ENCODE data around the gene CLCN1. TPM values are rescaled to one million over a fixed set of nuclear protein-coding genes. Genes with fewer than 3 reads are reported as not detected.
A peak's percentile ranks its signal among the peaks of the same experiment; 100 is the strongest.
"Not testable (repeated sequence)": the region's sequence is repeated elsewhere in the genome, so short reads cannot be mapped to it uniquely, and the experiment has no call there.

Gene CLCN1
- total RNA-seq, 2 experiments from 2014 or later = not detected

DNA sequence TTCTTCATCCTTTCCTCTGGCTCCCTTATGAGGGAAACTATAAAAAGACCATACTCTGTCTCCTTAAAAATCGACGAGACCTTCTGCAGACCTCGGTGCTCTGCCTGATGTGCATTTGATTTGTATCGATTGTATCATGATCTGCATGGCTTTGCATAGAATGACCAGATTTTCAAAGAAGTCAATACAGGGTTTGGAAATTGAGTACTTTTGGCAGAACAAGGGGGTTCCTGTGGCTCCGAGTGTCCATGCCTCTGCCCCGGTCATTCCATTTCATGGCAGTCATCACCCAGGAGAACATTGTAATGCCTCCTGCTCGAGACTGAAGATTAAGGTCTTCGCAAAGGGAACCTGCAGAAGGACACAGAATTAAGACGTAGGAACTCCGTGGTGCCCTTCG, 27.1 kb upstream of the CLCN1 start:
- CTCF ChIA-PET (ENCODE audit: unreplicated experiment) = no interaction called here
- peaks cover 6% of the 10 kb centered on the region; the same call in 1 of the 2 replicates for H4K20me1 ChIP-seq (ENCODE audit: insufficient read depth, low read length)
- peak; percentile 19 for DNase-seq (ENCODE audit: low spot score)
- peaks cover 53% of the 10 kb centered on the region for H3K36me3 ChIP-seq (ENCODE audit: insufficient read depth, low read length)
- H3K4me3 ChIP-seq (ENCODE audit: low read depth, low read length, poor library complexity, severe bottlenecking) = peak overlapping the region; percentile 95
- BruUV-seq (replicated peaks) = TSS peak; percentile 70
- H3K4me2 ChIP-seq (ENCODE audit: low read length) = peak overlapping the region; percentile 88
- H3K9me2 ChIP-seq (ENCODE audit: insufficient read depth, low read length) = no peaks in the 10 kb centered on the region
- peaks cover 33% of the 10 kb centered on the region for H3K79me2 ChIP-seq (ENCODE audit: insufficient read depth, low read depth, low read length)
- POLR2A ChIA-PET = interaction anchor here (0.5 to 1.2 kb wide), 5 partner anchors 9 to 1312 kb away, joined by 3 to 8 read pairs (median 6); no protein-coding TSS in a partner anchor
- H2AFZ ChIP-seq (ENCODE audit: low read length) = peak overlapping the region; percentile 36; the same call in 1 of the 2 replicates
- TF ChIP-seq EZH2phosphoT487 (IDR thresholded peaks at IDR 0.05; ENCODE audit: borderline replicate concordance, low read depth, low read length) = no peak
- TF ChIP-seq, protein P1, sequence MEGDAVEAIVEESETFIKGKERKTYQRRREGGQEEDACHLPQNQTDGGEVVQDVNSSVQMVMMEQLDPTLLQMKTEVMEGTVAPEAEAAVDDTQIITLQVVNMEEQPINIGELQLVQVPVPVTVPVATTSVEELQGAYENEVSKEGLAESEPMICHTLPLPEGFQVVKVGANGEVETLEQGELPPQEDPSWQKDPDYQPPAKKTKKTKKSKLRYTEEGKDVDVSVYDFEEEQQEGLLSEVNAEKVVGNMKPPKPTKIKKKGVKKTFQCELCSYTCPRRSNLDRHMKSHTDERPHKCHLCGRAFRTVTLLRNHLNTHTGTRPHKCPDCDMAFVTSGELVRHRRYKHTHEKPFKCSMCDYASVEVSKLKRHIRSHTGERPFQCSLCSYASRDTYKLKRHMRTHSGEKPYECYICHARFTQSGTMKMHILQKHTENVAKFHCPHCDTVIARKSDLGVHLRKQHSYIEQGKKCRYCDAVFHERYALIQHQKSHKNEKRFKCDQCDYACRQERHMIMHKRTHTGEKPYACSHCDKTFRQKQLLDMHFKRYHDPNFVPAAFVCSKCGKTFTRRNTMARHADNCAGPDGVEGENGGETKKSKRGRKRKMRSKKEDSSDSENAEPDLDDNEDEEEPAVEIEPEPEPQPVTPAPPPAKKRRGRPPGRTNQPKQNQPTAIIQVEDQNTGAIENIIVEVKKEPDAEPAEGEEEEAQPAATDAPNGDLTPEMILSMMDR (conservative IDR thresholded peaks at IDR 0.05; ENCODE audit: low read length) = no peak
- H3K9me3 ChIP-seq (ENCODE audit: low read length) = 0 out of 2 replicates have a peak, but pooled peaks cover 5% of the 10 kb centered on the region
- intact Hi-C loops (cut with micrococcal nuclease; ENCODE audit: unreplicated experiment) = loop anchor here (5.0 kb wide), 2 partner anchors 482 to 1552 kb away; partner anchors contain the start of gene SSBP1
- peaks cover 30% of the 10 kb centered on the region for H3K4me1 ChIP-seq (ENCODE audit: insufficient read depth, low read length, poor library complexity, severe bottlenecking)
- H3K27ac ChIP-seq (ENCODE audit: low read depth, low read length, poor library complexity, severe bottlenecking) = peak overlapping the region; percentile 66

DNA sequence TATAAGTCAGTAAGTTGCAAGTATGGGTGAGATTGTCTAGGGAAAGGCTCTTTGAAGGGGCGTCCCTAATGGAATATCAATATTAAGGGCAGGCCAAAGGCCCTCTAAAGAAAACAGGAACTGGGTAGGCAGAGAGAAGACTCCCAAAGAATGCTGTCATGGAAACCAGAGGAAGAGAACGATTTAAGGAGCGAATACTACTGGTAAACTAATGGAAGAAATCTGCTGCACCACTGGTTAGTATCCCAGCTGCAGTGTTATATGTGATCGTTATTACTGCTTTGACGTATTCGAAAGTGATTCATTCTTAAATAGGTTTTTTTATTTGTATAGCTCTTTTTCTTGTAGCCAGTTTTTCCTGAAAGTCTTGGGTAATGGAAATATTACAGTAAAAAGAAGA, 26.5 kb upstream of the CLCN1 start:
- 0 out of 2 replicates have a peak, but pooled peaks cover 5% of the 10 kb centered on the region for H3K9me3 ChIP-seq (ENCODE audit: low read length)
- H3K36me3 ChIP-seq (ENCODE audit: insufficient read depth, low read length) = peaks cover 59% of the 10 kb centered on the region
- no peak overlapping the region for H2AFZ ChIP-seq (ENCODE audit: low read length)
- H4K20me1 ChIP-seq (ENCODE audit: insufficient read depth, low read length) = peaks cover 6% of the 10 kb centered on the region; the same call in 1 of the 2 replicates
- peaks cover 24% of the 10 kb centered on the region for H3K4me1 ChIP-seq (ENCODE audit: insufficient read depth, low read length, poor library complexity, severe bottlenecking)
- intact Hi-C loops (cut with micrococcal nuclease; ENCODE audit: unreplicated experiment) = loop anchor here (5.0 kb wide), 2 partner anchors 482 to 1552 kb away; partner anchors contain the start of gene SSBP1
- peak overlapping the region; percentile 88 for H3K4me2 ChIP-seq (ENCODE audit: low read length)
- H3K4me3 ChIP-seq (ENCODE audit: low read depth, low read length, poor library complexity, severe bottlenecking) = peak overlapping the region; percentile 95
- ChIA-PET CTCF (ENCODE audit: unreplicated experiment) (interaction anchor here (0.9 kb wide), 1 partner anchor 10 kb away, joined by 3 read pairs; no protein-coding TSS in a partner anchor), POLR2A (interaction anchor here (0.6 to 1.7 kb wide), 6 partner anchors 9 to 548 kb away, joined by 3 to 6 read pairs (median 5); no protein-coding TSS in a partner anchor)
- H3K27ac ChIP-seq (ENCODE audit: low read depth, low read length, poor library complexity, severe bottlenecking) = peak overlapping the region; percentile 66
- DNase-seq (ENCODE audit: low spot score) = peak; percentile 14
- no peaks in the 10 kb centered on the region for H3K9me2 ChIP-seq (ENCODE audit: insufficient read depth, low read length)
- BruUV-seq (replicated peaks) = no TSS peak
- TF ChIP-seq, protein P1 (conservative IDR thresholded peaks at IDR 0.05; ENCODE audit: low read length) = no peak
- TF ChIP-seq EZH2phosphoT487 (IDR thresholded peaks at IDR 0.05; ENCODE audit: borderline replicate concordance, low read depth, low read length) = no peak
- H3K79me2 ChIP-seq (ENCODE audit: insufficient read depth, low read depth, low read length) = peaks cover 33% of the 10 kb centered on the region

DNA sequence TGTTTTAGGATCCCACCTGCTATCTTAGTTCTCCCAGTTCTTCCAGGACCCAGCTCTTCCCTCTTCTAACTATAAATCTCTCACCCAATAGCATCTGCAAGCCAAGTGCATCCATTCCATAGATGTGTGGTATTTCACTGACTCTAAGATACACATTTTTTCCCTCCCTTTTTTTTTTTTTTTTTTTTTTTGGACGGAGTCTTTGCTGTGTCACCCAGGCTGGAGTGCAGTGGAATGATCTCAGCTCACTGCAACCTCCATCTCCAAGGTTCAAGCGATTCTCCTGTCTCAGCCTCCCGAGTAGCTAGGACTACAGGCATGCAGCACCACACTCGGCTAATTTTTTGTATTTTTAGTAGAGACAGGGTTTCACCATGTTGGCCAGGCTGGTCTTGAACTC, 26.0 kb upstream of the CLCN1 start:
- Histone ChIP-seq H3K4me3 (ENCODE audit: low read depth, low read length, poor library complexity, severe bottlenecking) (peak overlapping the region; percentile 95), H3K4me2 (ENCODE audit: low read length) (peak overlapping the region; percentile 88), H3K4me1 (ENCODE audit: insufficient read depth, low read length, poor library complexity, severe bottlenecking) (peaks cover 23% of the 10 kb centered on the region), H3K79me2 (ENCODE audit: insufficient read depth, low read depth, low read length) (peaks cover 36% of the 10 kb centered on the region), H3K36me3 (ENCODE audit: insufficient read depth, low read length) (peaks cover 64% of the 10 kb centered on the region)
- not testable (repeated sequence) for H3K9me3 ChIP-seq (ENCODE audit: low read length); BruUV-seq (replicated peaks); DNase-seq (ENCODE audit: low spot score); H3K9me2 ChIP-seq (ENCODE audit: insufficient read depth, low read length); H2AFZ ChIP-seq (ENCODE audit: low read length); H4K20me1 ChIP-seq (ENCODE audit: insufficient read depth, low read length); H3K27ac ChIP-seq (ENCODE audit: low read depth, low read length, poor library complexity, severe bottlenecking)
- intact Hi-C loops (cut with micrococcal nuclease; ENCODE audit: unreplicated experiment) = loop anchor here (5.0 kb wide), 2 partner anchors 483 to 1553 kb away; partner anchors contain the start of gene SSBP1
- CTCF ChIA-PET (ENCODE audit: unreplicated experiment) = interaction anchor here (0.9 kb wide), 1 partner anchor 9 kb away, joined by 3 read pairs; no protein-coding TSS in a partner anchor
- POLR2A ChIA-PET = interaction anchor here (0.6 to 1.7 kb wide), 7 partner anchors 9 to 548 kb away, joined by 3 to 7 read pairs (median 5); no protein-coding TSS in a partner anchor

All from OCI-LY7 (cell line).